HUDEP-2 (cell line): Measurements from ENCODE around the gene NCLN.
"Not testable (repeated sequence)": the region's sequence is repeated elsewhere in the genome, so short reads cannot be mapped to it uniquely, and the experiment has no call there.

Source experiments
- DNase-seq, 76 experiments: peaks; one replicate each; lab custom pipeline; 2025; ENCODE audit not compliant: unreplicated experiment in 76 of 76; lab: John Stamatoyannopoulos, UW

The NCLN gene

GRCh38 chr19:3196064-3196932 lies 10.6 kb downstream of the NCLN start:
- no peak for DNase-seq

GRCh38 chr19:3196933-3197205 lies 11.1 kb downstream of the NCLN start:
- DNase-seq = no peak

GRCh38 chr19:3198901-3199700 lies 13.4 kb downstream of the NCLN start:
- no peak for DNase-seq

- no peak for DNase-seq
These were observed 15.5 kb downstream of the NCLN start for GRCh38 chr19:3201072-3201700.

GRCh38 chr19:3201911-3202310 lies 16.2 kb downstream of the NCLN start:
- no peak for DNase-seq

- no peak for DNase-seq
These were observed 16.6 kb downstream of the NCLN start for GRCh38 chr19:3202346-3202745.

GRCh38 chr19:3202895-3203294 lies 17.2 kb downstream of the NCLN start:
- DNase-seq = not testable (repeated sequence)

GRCh38 chr19:3203805-3204645 lies 18.3 kb downstream of the NCLN start:
- no peak for DNase-seq

- no peak for DNase-seq
These were observed 19.0 kb downstream of the NCLN start for GRCh38 chr19:3204646-3205275.

- DNase-seq = no peak
These were observed 20.7 kb downstream of the NCLN start for GRCh38 chr19:3206216-3206953.

GRCh38 chr19:3207461-3208242 lies 21.9 kb downstream of the NCLN start:
- peak in 6 of 76 experiments; percentile 11 to 50 (median 22) for DNase-seq

- no peak for DNase-seq
These were observed 22.8 kb downstream of the NCLN start for GRCh38 chr19:3208317-3209207.

GRCh38 chr19:3210347-3211017 lies 24.8 kb downstream of the NCLN start:
- peak in 65 of 76 experiments; percentile 19 to 87 (median 68) for DNase-seq

- no peak for DNase-seq
These were observed 25.5 kb downstream of the NCLN start for GRCh38 chr19:3211191-3211590.

GRCh38 chr19:3213159-3213558 lies 27.4 kb downstream of the NCLN start:
- no peak for DNase-seq

GRCh38 chr19:3216874-3217273 lies 31.1 kb downstream of the NCLN start:
- no peak for DNase-seq

GRCh38 chr19:3220576-3220975 lies 34.8 kb downstream of the NCLN start:
- DNase-seq = no peak
